Liver (tissue), 9 donors: ENCODE data around the gene ABLIM3. TPM values are rescaled to one million over a fixed set of nuclear protein-coding genes. Genes with fewer than 3 reads are reported as not detected.

Source experiments
- DNase-seq: peaks from one replicate; pipeline ENCODE4 v3.0.0-alpha.2; 2017; ENCODE audit warnings: low spot score
- H3K27ac ChIP-seq, 2 donors: one replicate each; pipeline ENCODE4 v1.7.0; 2013; ENCODE audit warnings: inconsistent platforms in 2 of 2, low read length in 2 of 2, control low read depth in 1 of 2, low read depth in 1 of 2, mild to moderate bottlenecking in 1 of 2
- H3K27me3 ChIP-seq, 4 donors: one replicate each; pipeline versions ENCODE4 v1.6.1 to v1.7.0; 2013; ENCODE audit warnings: low read length in 3 of 4, inconsistent platforms in 1 of 4, mild to moderate bottlenecking in 1 of 4, moderate library complexity in 1 of 4; ENCODE audit not compliant: control insufficient read depth in 4 of 4, insufficient read depth in 4 of 4
- H3K36me3 ChIP-seq, 4 donors: one replicate each; pipeline versions ENCODE4 v1.6.1 to v1.7.0; 2013; ENCODE audit warnings: low read length in 3 of 4, mild to moderate bottlenecking in 3 of 4, low read depth in 1 of 4, moderate library complexity in 1 of 4; ENCODE audit not compliant: control insufficient read depth in 4 of 4, insufficient read depth in 3 of 4
- H3K4me1 ChIP-seq, 4 donors: one replicate each; pipeline versions ENCODE4 v1.6.1 to v1.7.0; 2013; ENCODE audit warnings: low read length in 3 of 4, mild to moderate bottlenecking in 3 of 4, moderate library complexity in 1 of 4; ENCODE audit not compliant: control insufficient read depth in 4 of 4, insufficient read depth in 4 of 4
- H3K4me3 ChIP-seq, 3 donors: one replicate each; pipeline versions ENCODE4 v1.6.1 to v1.7.0; 2013; ENCODE audit warnings: low read length in 3 of 3, control low read depth in 1 of 3, low read depth in 1 of 3, mild to moderate bottlenecking in 1 of 3
- H3K9ac ChIP-seq, 2 donors: one replicate each; pipeline ENCODE4 v1.7.0; 2013; ENCODE audit warnings: low read length in 2 of 2, mild to moderate bottlenecking in 2 of 2, moderate library complexity in 2 of 2, control low read depth in 1 of 2, low read depth in 1 of 2
- H3K9me3 ChIP-seq, 4 donors: one replicate each; pipeline versions ENCODE4 v1.6.1 to v1.7.0; 2013; ENCODE audit warnings: low read length in 3 of 4; ENCODE audit not compliant: control insufficient read depth in 4 of 4
- CTCF ChIP-seq: fragments of 150-350 bp; IDR thresholded peaks from 2 replicates; pipeline ENCODE4 v1.5.1; 2017; ENCODE audit warnings: improper control_type of control experiment, low read depth, low read length; ENCODE audit not compliant: missing input control
- EGR1 ChIP-seq, 2 donors: IDR thresholded peaks; 2 replicates each; pipeline ENCODE4 v1.6.1; 2016 to 2018; ENCODE audit warnings: antibody characterized with exemption in 2 of 2, low read depth in 2 of 2
- FOXA1 ChIP-seq: IDR thresholded peaks from 2 replicates; pipeline ENCODE4 v1.6.1; 2016; ENCODE audit warnings: antibody characterized with exemption
- GABPA ChIP-seq, 2 donors: IDR thresholded peaks in 1 of 2; conservative IDR thresholded peaks in 1 of 2; 2 replicates each; pipeline ENCODE4 v1.6.1; 2016; ENCODE audit warnings: antibody characterized with exemption in 2 of 2, mild to moderate bottlenecking in 1 of 2, moderate library complexity in 1 of 2
- HNF4A ChIP-seq, 2 donors: conservative IDR thresholded peaks; 2 replicates each; pipeline ENCODE4 v1.6.1; 2016; ENCODE audit warnings: antibody characterized with exemption in 2 of 2, mild to moderate bottlenecking in 2 of 2
- HNF4G ChIP-seq: IDR thresholded peaks from 2 replicates; pipeline ENCODE4 v1.6.1; 2016; ENCODE audit warnings: antibody characterized with exemption
- JUND ChIP-seq, 2 donors: IDR thresholded peaks; 2 replicates each; pipeline ENCODE4 v1.6.1; 2016; ENCODE audit warnings: antibody characterized with exemption in 2 of 2
- MAX ChIP-seq: IDR thresholded peaks from 2 replicates; pipeline ENCODE4 v1.6.1; 2016; ENCODE audit warnings: antibody characterized with exemption
- RAD21 ChIP-seq, 2 donors: IDR thresholded peaks; 2 replicates each; pipeline ENCODE4 v1.6.1; 2016; ENCODE audit warnings: antibody characterized with exemption in 2 of 2, mild to moderate bottlenecking in 2 of 2
- REST ChIP-seq: IDR thresholded peaks from 2 replicates; pipeline ENCODE4 v1.6.1; 2016; ENCODE audit warnings: antibody characterized with exemption, mild to moderate bottlenecking
- RXRA ChIP-seq, 2 donors: IDR thresholded peaks; 2 replicates each; pipeline ENCODE4 v1.6.1; 2017 to 2018; ENCODE audit warnings: antibody characterized with exemption in 2 of 2, mild to moderate bottlenecking in 1 of 2
- SP1 ChIP-seq: IDR thresholded peaks from 2 replicates; pipeline ENCODE4 v1.6.1; 2018; ENCODE audit warnings: antibody characterized with exemption, mild to moderate bottlenecking
- TAF1 ChIP-seq: conservative IDR thresholded peaks from 2 replicates; pipeline ENCODE4 v1.6.1; 2016; ENCODE audit warnings: antibody characterized with exemption, mild to moderate bottlenecking
- YY1 ChIP-seq: IDR thresholded peaks from 2 replicates; pipeline ENCODE4 v1.6.1; 2016; ENCODE audit warnings: antibody characterized with exemption, mild to moderate bottlenecking
- ZBTB33 ChIP-seq: IDR thresholded peaks from 2 replicates; pipeline ENCODE4 v1.6.1; 2016; ENCODE audit warnings: antibody characterized with exemption
- WGBS: extraction: QIAGEN DNeasy Blood & Tissue Kit; methylation state at CpG from one replicate; pipeline ENCODE4 v1.1.7; 2013; 5-methylcytosine and 5-hydroxymethylcytosine counted together
- polyA plus RNA-seq, 2 donors: library from polyadenylated mRNA; stranded (reverse) in 1 of 2; unstranded in 1 of 2; fragments of 200-250 nt in 1 of 2; fragments of >200 nt in 1 of 2; fragmentation: Nextera tagmentation in 1 of 2; extraction: Ambion mirVana in 1 of 2; gene quantifications; one replicate each; pipeline versions ENCODE4 v1.2.1 to v1.2.3, GENCODE V29; 2013 to 2015
- total RNA-seq, 2 donors: library from RNA; depleted of rRNA; stranded (reverse); fragments of >200 nt; gene quantifications; one replicate each; pipeline ENCODE4 v1.2.3, GENCODE V29; 2014
- donor health status: healthy.
- donor health status: healthy.
- donor health status: healthy.
- donor health status: healthy.
- donor health status: healthy.

ABLIM3 gene
- total and polyA plus RNA-seq, 4 donors: 6.8 to 131 (median 43.1) TPM

- TF ChIP-seq EGR1 (IDR thresholded peaks at IDR 0.05; ENCODE audit: low read depth in 2 of 2): no peak
- no peak for TF ChIP-seq GABPA (IDR thresholded peaks at IDR 0.05 in 1 of 2, conservative IDR thresholded peaks at IDR 0.05 in 1 of 2)
- TF ChIP-seq RXRA (IDR thresholded peaks at IDR 0.05): no peak
- TF ChIP-seq JUND (IDR thresholded peaks at IDR 0.05): no peak
- no peak for TF ChIP-seq FOXA1
Observed at GRCh38 chr5:149216496-149216895, 75.2 kb downstream of the ABLIM3 start (continued).

- no peak for TF ChIP-seq JUND (IDR thresholded peaks at IDR 0.05)
- TF ChIP-seq FOXA1: no peak
- TF ChIP-seq CTCF: no peak
- TF ChIP-seq YY1: no peak
- TF ChIP-seq RAD21 (IDR thresholded peaks at IDR 0.05): no peak
- TF ChIP-seq MAX: no peak
- TF ChIP-seq HNF4A (conservative IDR thresholded peaks at IDR 0.05): no peak
- no peak for TF ChIP-seq HNF4G
- no peak for TF ChIP-seq ZBTB33
- TF ChIP-seq SP1: no peak
- no peak for TF ChIP-seq TAF1
- no peak for TF ChIP-seq REST
- TF ChIP-seq GABPA (IDR thresholded peaks at IDR 0.05 in 1 of 2, conservative IDR thresholded peaks at IDR 0.05 in 1 of 2): no peak
- no peak for TF ChIP-seq EGR1 (IDR thresholded peaks at IDR 0.05; ENCODE audit: low read depth in 2 of 2)
- DNase-seq: no peak
- Histone ChIP-seq H3K9ac (no peak overlapping the region), H3K9me3 (no peaks in the 10 kb centered on the region), H3K4me1 (peaks cover 0 to 27% (median 20%) of the 10 kb centered on the region in 4 donors), H3K36me3 (peaks cover 8 to 62% (median 48%) of the 10 kb centered on the region in 4 donors), H3K27ac (no peak overlapping the region), H3K27me3 (no peaks in the 10 kb centered on the region), H3K4me3 (no peak overlapping the region)
- 84% methylated on average over 6 of the region's 6 CpGs for WGBS
Observed at GRCh38 chr5:149217096-149217802, 76.0 kb downstream of the ABLIM3 start.
